GM18502 (cell line): Measurements from ENCODE around the gene MAN1A1.
A peak's percentile ranks its signal among the peaks of the same experiment; 100 is the strongest.
"Not testable (repeated sequence)": the region's sequence is repeated elsewhere in the genome, so short reads cannot be mapped to it uniquely, and the experiment has no call there.

Experiments
- ATAC-seq: cut with Tn5 transposase; IDR thresholded peaks from one replicate; pipeline ENCODE4 v1.9.1; 2021; ENCODE audit warnings: mild to moderate bottlenecking; ENCODE audit not compliant: unreplicated experiment, poor library complexity

MAN1A1 gene

GRCh38 chr6:119181046-119181445 lies 168.5 kb downstream of the MAN1A1 start:
- ATAC-seq, result no peak

GRCh38 chr6:119179842-119180241 lies 169.7 kb downstream of the MAN1A1 start:
- no peak for ATAC-seq

GRCh38 chr6:119179062-119179461 lies 170.5 kb downstream of the MAN1A1 start:
- no peak for ATAC-seq

- ATAC-seq, result no peak
Measured at GRCh38 chr6:119176445-119176844, 173.1 kb downstream of the MAN1A1 start.

- ATAC-seq, result no peak
Measured at GRCh38 chr6:119174879-119175817, 174.4 kb downstream of the MAN1A1 start.

- ATAC-seq, result no peak
Measured at GRCh38 chr6:119174085-119174445, 175.5 kb downstream of the MAN1A1 start.

- ATAC-seq, result no peak
Measured at GRCh38 chr6:119173249-119174084, 176.1 kb downstream of the MAN1A1 start.

GRCh38 chr6:119172824-119173223 lies 176.7 kb downstream of the MAN1A1 start:
- ATAC-seq, result no peak

- ATAC-seq, result no peak
Measured at GRCh38 chr6:119171864-119172588, 177.5 kb downstream of the MAN1A1 start.

GRCh38 chr6:119171088-119171841 lies 178.3 kb downstream of the MAN1A1 start:
- ATAC-seq, result peak; percentile 59

GRCh38 chr6:119170447-119171087 lies 179.0 kb downstream of the MAN1A1 start:
- no peak for ATAC-seq

GRCh38 chr6:119170103-119170446 lies 179.5 kb downstream of the MAN1A1 start:
- ATAC-seq, result no peak

GRCh38 chr6:119169355-119169754 lies 180.2 kb downstream of the MAN1A1 start:
- ATAC-seq, result not testable (repeated sequence)

- ATAC-seq, result no peak
Measured at GRCh38 chr6:119166024-119166784, 183.4 kb downstream of the MAN1A1 start.

- ATAC-seq, result no peak
Measured at GRCh38 chr6:119163006-119163405, 186.6 kb downstream of the MAN1A1 start.

- peak; percentile 69 for ATAC-seq
Measured at GRCh38 chr6:119162134-119162775, 187.3 kb downstream of the MAN1A1 start.

- no peak for ATAC-seq
Measured at GRCh38 chr6:119161438-119161837, 188.1 kb downstream of the MAN1A1 start.

- no peak for ATAC-seq
Measured at GRCh38 chr6:119160911-119161310, 188.7 kb downstream of the MAN1A1 start.
